Measurements from ENCODE around the gene GDI1. TPM values are rescaled to one million over a fixed set of nuclear protein-coding genes. Genes with fewer than 3 reads are reported as not detected.

GDI1 gene
- total RNA-seq, result 10 to 100 TPM; 45.3 to 89.7 (median 61.6) TPM

DNA sequence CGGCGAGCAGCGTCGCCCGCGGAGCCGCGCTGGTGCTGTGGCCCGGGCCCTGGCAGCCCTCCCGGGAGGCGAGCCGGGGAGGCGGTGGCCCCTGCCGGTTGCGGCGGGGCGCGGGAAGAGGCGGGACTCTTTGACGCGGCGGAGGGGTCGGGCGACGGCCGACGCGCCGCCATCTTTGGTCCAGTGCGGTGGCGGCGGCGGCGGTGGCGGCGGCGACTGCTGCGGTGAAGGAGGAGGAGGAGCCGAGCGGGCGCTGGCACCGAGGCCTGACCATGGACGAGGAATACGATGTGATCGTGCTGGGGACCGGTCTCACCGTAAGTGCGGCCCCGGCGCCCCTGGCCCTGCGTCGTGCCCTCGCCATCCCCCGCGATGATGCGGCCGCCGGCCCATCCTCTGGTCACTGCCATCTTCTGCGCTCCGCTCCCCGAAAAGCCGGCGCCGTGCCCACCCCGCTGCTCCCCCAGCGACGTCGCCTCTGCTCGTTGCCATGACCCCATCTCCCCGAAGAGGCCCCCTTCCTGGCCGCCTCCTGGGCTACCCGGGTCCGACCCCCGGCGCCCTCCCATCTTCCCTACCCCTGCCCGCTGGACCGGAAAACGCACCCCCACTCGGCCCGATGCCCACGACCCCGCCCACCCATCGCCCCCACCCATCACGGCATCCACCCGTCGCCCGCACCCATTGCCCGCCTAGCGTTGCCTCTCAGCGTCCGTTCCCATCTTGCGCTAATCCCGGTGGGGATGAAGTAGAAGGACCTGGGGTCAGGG lies at the start of gene GDI1:
Gene GDI1, plus strand, starts transcription at position 172 of the 770 bp plus-strand sequence. Its CDS starts 101 bp downstream, at position 273.
- TF ChIP-seq, protein P1, sequence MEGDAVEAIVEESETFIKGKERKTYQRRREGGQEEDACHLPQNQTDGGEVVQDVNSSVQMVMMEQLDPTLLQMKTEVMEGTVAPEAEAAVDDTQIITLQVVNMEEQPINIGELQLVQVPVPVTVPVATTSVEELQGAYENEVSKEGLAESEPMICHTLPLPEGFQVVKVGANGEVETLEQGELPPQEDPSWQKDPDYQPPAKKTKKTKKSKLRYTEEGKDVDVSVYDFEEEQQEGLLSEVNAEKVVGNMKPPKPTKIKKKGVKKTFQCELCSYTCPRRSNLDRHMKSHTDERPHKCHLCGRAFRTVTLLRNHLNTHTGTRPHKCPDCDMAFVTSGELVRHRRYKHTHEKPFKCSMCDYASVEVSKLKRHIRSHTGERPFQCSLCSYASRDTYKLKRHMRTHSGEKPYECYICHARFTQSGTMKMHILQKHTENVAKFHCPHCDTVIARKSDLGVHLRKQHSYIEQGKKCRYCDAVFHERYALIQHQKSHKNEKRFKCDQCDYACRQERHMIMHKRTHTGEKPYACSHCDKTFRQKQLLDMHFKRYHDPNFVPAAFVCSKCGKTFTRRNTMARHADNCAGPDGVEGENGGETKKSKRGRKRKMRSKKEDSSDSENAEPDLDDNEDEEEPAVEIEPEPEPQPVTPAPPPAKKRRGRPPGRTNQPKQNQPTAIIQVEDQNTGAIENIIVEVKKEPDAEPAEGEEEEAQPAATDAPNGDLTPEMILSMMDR (IDR thresholded peaks at IDR 0.05; ENCODE audit: low read depth), result no peak

DNA sequence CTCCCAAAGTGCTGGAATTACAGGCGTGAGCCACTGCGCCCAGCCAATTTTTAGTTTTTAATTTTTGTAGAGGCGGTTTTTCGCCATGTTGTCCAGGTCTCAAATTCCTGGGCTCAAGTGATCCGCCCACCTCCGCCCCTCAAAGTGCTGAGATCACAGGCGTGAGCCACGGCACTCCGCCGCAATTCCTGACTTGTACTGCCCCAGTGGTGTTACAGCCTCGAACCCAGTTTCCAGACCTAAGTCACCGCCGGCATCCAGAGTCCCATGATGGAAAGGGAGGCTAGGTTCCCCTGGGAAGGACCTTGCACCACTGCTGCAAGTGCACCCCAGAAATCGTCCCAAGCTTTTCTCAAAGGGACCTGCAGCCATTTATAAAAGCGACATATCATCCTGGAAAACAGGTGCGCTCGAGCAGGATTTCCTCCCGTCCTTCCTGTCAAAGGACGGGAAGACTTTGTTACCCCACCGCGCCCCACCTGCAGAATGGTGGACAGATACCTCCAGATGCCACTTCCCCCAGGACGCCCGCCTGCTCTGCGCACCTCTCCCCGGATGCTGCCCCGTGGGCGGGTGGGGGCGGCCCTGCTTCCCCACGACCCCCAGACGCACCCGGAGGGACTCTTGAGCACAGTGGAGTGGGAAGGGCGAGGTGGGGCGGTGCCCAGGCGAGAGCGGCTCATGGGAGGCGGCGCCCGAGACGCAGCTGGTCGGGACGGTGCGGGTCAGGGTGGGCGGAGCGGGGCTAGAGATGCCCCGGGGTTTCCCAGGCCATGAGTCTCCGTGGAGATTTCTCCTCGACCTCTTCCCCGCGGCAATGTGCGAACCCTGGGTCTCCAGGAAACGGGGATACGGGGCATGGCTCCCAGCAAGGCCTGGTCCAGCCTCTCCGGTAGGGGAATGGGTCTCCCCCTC lies 39.7 kb upstream of the GDI1 start:
- TF ChIP-seq, protein P1 (IDR thresholded peaks at IDR 0.05; ENCODE audit: low read depth), result no peak

DNA sequence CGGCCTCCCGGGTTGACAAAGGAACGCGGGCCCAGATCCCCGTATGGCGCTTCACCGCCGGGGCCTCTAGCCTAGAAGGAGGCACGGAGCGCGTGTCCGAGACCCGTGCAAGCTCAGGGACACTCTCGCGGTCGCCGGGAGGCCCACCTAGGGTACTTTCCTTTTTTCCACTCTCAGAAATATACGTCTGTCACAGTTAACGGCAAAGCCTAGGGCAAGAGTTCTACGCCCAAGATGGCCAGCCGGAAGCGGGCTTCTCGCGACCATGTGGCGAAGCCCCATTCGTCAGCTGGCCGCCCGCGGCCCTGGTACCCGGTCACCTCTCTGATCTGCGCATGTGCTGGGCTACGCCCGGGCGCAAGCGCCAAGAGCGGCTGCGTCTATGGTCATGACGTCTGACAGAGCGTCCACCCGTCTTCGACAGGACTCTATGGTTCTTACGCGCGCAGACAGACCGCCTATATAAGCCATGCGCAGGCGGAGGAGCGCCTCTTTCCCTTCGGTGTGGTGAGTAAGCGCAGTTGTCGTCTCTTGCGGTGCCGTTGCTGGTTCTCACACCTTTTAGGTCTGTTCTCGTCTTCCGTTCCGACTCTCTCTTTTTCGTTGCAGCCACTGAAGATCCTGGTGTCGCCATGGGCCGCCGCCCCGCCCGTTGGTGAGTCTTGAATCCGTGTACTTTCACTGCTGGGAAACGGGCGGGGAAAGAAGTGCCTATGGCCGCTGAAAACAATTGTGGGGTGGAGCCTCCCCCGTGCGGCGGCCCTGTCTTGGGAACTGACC lies 38.9 kb upstream of the GDI1 start, which contains the start of gene RPL10:
Gene RPL10, plus strand, starts transcription at position 490 of the 780 bp plus-strand sequence. Its CDS starts 143 bp downstream, at position 633.
- TF ChIP-seq, protein P1 (IDR thresholded peaks at IDR 0.05; ENCODE audit: low read depth), result no peak

DNA sequence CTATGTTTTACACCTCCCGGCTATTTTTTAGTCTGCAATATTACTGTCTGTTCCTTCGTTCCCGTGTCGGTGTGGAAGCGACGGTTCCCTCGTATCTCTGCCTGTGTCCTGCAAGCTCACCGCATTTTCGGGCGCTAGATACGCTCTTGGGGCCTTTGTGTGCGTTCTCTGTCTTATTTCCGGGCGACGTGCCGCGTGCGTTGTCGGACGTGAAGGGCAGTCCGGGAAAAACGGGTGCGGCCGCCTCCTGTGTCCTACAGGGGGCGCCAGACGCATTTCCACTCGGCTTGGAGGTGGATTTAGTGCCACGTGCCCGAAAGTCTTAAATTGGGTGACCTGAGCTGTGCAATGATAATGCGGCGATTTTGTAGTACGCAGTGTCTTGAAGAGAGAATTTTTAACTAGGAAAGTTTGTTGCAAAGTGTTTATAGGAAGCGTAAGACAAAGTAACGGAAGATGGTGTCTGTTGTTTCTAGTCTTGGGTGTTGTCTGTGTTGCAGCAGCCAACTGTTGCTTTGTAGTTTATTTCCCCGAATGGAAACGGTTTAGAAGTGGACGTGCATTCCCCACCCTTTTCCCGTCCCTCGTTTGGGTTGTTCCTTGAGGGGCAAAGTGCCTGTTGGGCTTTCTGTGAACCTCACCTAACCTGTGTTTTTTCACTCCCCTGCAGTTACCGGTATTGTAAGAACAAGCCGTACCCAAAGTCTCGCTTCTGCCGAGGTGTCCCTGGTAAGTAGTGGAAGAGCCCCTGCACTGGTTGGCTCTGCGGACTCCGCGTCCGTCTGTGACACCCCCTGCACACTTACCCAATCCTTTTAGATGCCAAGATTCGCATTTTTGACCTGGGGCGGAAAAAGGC lies 38.1 kb upstream of the GDI1 start:
- TF ChIP-seq, protein P1 (IDR thresholded peaks at IDR 0.05; ENCODE audit: low read depth), result no peak

DNA sequence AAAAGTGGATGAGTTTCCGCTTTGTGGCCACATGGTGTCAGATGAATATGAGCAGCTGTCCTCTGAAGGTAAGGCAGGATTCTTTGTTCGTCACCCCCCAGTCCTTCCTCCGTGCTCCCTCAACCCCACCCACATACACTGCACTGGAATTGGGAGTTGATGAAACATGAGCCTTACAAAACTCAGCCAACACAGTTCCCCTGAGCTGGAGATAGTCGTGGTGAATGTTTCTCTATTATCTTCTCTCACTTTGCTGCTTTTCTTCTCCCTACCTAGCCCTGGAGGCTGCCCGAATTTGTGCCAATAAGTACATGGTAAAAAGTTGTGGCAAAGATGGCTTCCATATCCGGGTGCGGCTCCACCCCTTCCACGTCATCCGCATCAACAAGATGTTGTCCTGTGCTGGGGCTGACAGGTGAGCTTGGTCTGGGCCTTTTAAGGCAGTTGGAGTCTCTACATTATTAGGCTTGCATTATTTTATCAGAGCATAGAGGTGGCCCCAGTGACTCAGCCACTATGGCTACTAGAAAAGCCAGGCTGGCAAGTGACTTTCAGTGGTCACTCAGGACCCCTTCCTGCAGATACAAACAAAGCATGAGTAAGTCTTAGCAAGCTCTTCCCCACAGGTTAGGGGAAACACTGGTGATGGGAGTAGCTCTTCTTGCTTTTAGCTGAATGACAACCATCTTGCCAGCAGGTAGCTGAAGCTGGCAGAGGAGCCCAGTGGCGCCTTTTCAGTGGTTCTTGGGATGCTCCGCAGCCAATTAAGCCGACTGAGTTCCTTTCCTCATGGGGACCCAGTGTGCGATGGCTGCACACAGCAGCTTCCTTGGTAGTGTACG lies 37.2 kb upstream of the GDI1 start:
- TF ChIP-seq, protein P1 (IDR thresholded peaks at IDR 0.05; ENCODE audit: low read depth), result no peak

Data from subcutaneous adipose tissue (tissue), 4 donors.